C4-2B (cell line): ENCODE measurements around the gene ITGAE.
A peak's percentile ranks its signal among the peaks of the same experiment; 100 is the strongest.

ENCODE experiments used
- CTCF ChIP-seq: fragments of 450-650 bp; conservative IDR thresholded peaks from 2 replicates; pipeline ENCODE4 v1.5.1; 2017; ENCODE audit warnings: mild to moderate bottlenecking
- ZFX ChIP-seq: fragments of 450-650 bp; IDR thresholded peaks from 2 replicates; pipeline ENCODE4 v1.6.1; 2017

GRCh38 chr17:3723556-3724377 is 77.2 kb downstream of the ITGAE start, which contains the start of gene HASPIN:
- TF ChIP-seq CTCF (no peak), ZFX (peak; percentile 89)
